MM.1S (cell line): ENCODE data around the gene RLBP1.

Source experiments
- DNase-seq: peaks from one replicate; pipeline ENCODE4 v3.0.0-alpha.2; 2015
- H2AFZ ChIP-seq: fragments of 300-600 bp; sonication (generic); 2 replicates; pipeline ENCODE4 v1.6.0; 2016; ENCODE audit warnings: antibody characterized with exemption, low read length
- H3F3A ChIP-seq: fragments of 300-600 bp; sonication (generic); 2 replicates; pipeline ENCODE4 v1.6.1; 2016; ENCODE audit warnings: mild to moderate bottlenecking, antibody characterized with exemption, low read length, moderate library complexity, mixed read lengths; ENCODE audit not compliant: insufficient read depth
- H3K27ac ChIP-seq: fragments of 300-600 bp; sonication (generic); 2 replicates; pipeline ENCODE4 v1.5.1; 2016; ENCODE audit warnings: mild to moderate bottlenecking, low read length
- H3K27me3 ChIP-seq: fragments of 300-600 bp; sonication (generic); replicated peaks from 2 replicates; pipeline ENCODE4 v1.6.0; 2016; ENCODE audit warnings: low read length; ENCODE audit not compliant: insufficient read depth
- H3K36me3 ChIP-seq: fragments of 300-600 bp; sonication (generic); replicated peaks from 2 replicates; pipeline ENCODE4 v1.6.1; 2016; ENCODE audit warnings: mild to moderate bottlenecking, low read length, mixed read lengths; ENCODE audit not compliant: insufficient read depth
- H3K4me1 ChIP-seq: fragments of 300-600 bp; sonication (generic); 2 replicates; pipeline ENCODE4 v1.6.1; 2016; ENCODE audit warnings: low read length, mixed read lengths
- H3K4me2 ChIP-seq: fragments of 300-600 bp; sonication (generic); 2 replicates; pipeline ENCODE4 v1.6.0; 2016; ENCODE audit warnings: low read depth, low read length
- H3K4me3 ChIP-seq: fragments of 300-600 bp; sonication (generic); 2 replicates; pipeline ENCODE4 v1.5.1; 2016; ENCODE audit warnings: low read length, mixed read lengths
- H3K79me2 ChIP-seq: fragments of 300-600 bp; sonication (generic); 2 replicates; pipeline ENCODE4 v1.6.1; 2016; ENCODE audit warnings: mixed run types, low read length, mixed read lengths
- H3K9ac ChIP-seq: fragments of 300-600 bp; sonication (generic); 2 replicates; pipeline ENCODE4 v1.6.1; 2016; ENCODE audit warnings: low read length, mixed read lengths
- H3K9me2 ChIP-seq: fragments of 300-600 bp; sonication (generic); replicated peaks from 2 replicates; pipeline ENCODE4 v1.6.1; 2016; ENCODE audit warnings: mild to moderate bottlenecking, low read length, mixed read lengths; ENCODE audit not compliant: insufficient read depth
- H3K9me3 ChIP-seq: fragments of 300-600 bp; sonication (generic); replicated peaks from 2 replicates; pipeline ENCODE4 v1.6.1; 2016; ENCODE audit warnings: mild to moderate bottlenecking, low read length, mixed read lengths; ENCODE audit not compliant: insufficient read depth
- H4K20me1 ChIP-seq: fragments of 300-600 bp; sonication (generic); 2 replicates; pipeline ENCODE4 v1.6.1; 2016; ENCODE audit warnings: mild to moderate bottlenecking, low read length, moderate library complexity, mixed read lengths; ENCODE audit not compliant: insufficient read depth
- EZH2 ChIP-seq: fragments of 300-600 bp; sonication (generic); optimal IDR thresholded peaks from 2 replicates; pipeline ENCODE3; 2017; ENCODE audit warnings: low read depth, mild to moderate bottlenecking, antibody characterized with exemption, low read length, mixed read lengths
- EZH2phosphoT487 ChIP-seq: fragments of 300-600 bp; sonication (generic); IDR thresholded peaks from 2 replicates; pipeline ENCODE4 v1.6.1; 2018; ENCODE audit warnings: antibody characterized with exemption, low read length
- TF ChIP-seq, protein P1 (sequence below): fragments of 300-600 bp; sonication (generic); IDR thresholded peaks from 2 replicates; pipeline ENCODE4 v1.5.1; 2016; ENCODE audit warnings: antibody characterized with exemption, low read length, mixed read lengths

The RLBP1 gene

DNA sequence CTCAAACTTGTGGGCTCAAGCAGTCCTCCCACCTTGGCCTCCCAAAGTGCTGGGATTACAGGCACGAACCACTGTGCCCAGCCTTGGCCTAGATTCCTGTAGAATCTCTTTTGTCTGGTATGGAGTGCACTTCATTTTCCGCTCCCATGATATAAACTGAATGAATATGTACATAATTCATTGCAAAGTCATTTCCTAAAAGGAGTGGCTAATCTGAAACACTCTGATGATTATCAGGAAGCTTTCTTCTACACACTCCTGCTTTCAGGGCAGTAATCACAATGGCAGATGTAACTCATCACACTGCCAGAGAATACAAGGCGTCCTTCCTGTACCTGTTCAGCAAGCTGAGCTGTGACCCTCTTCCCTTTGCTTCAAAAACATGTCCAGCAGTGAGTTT lies 28.6 kb downstream of the RLBP1 start:
- H3K9me3 ChIP-seq = no peaks in the 10 kb centered on the region
- H3K9me2 ChIP-seq = no peaks in the 10 kb centered on the region
- H3K27me3 ChIP-seq = no peaks in the 10 kb centered on the region
- H3K9ac ChIP-seq = no peak overlapping the region
- H2AFZ ChIP-seq = no peak overlapping the region
- H3K36me3 ChIP-seq = peaks cover 9% of the 10 kb centered on the region
- H3K4me1 ChIP-seq = no peaks in the 10 kb centered on the region
- H4K20me1 ChIP-seq = no peaks in the 10 kb centered on the region
- no peak overlapping the region for H3K4me3 ChIP-seq
- no peak overlapping the region for H3K4me2 ChIP-seq
- no peak overlapping the region for H3K27ac ChIP-seq
- TF ChIP-seq EZH2 (no peak), EZH2phosphoT487 (no peak)
- TF ChIP-seq, protein P1, sequence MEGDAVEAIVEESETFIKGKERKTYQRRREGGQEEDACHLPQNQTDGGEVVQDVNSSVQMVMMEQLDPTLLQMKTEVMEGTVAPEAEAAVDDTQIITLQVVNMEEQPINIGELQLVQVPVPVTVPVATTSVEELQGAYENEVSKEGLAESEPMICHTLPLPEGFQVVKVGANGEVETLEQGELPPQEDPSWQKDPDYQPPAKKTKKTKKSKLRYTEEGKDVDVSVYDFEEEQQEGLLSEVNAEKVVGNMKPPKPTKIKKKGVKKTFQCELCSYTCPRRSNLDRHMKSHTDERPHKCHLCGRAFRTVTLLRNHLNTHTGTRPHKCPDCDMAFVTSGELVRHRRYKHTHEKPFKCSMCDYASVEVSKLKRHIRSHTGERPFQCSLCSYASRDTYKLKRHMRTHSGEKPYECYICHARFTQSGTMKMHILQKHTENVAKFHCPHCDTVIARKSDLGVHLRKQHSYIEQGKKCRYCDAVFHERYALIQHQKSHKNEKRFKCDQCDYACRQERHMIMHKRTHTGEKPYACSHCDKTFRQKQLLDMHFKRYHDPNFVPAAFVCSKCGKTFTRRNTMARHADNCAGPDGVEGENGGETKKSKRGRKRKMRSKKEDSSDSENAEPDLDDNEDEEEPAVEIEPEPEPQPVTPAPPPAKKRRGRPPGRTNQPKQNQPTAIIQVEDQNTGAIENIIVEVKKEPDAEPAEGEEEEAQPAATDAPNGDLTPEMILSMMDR = no peak
- H3F3A ChIP-seq = no peaks in the 10 kb centered on the region
- DNase-seq = no peak
- no peaks in the 10 kb centered on the region for H3K79me2 ChIP-seq

DNA sequence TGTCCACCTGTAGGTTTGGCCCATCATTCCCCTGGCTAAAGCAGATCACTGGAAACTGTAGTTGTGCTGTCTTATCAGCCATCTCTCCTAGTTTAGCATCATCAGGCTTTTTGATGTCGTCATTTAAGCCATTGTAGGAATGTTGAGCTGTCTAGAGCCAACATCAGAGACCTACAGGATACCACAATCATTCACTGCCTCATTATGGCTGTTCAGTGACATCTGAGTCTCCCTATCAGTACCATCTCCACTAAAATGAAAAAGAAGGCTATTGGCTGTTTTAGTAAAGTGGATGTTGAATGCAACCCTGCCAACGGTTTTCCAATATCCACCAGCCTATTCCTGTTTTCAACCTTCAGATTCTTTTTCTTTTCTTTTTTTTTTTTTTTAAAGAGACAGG lies 29.2 kb downstream of the RLBP1 start:
- DNase-seq = no peak
- peaks cover 9% of the 10 kb centered on the region for H3K36me3 ChIP-seq
- no peaks in the 10 kb centered on the region for H3K9me2 ChIP-seq

DNA sequence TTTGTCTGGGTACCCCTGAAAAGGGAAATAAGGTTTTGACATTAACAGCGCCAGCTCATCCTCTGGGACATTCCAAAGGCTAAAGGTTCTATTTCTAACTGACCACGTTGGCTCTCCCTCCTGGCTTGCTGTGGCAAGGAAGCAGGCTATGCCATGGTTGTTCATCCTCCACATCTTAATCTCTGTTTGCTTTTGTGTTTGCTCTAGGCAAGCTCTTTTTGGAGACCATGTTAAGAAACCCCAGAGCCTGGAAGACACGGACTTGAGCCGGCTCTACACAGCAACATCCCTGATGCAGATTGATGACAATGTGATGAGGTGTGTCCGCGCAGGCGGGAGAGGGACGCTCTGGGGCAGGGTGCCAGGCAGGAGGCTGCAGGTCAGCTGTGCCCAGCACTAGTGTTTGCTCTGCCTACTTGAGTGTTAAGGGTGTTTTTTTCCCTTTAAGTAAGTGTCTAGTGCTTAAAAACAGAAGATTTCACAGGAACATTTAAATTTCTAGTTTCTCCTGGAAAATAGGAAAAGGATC lies 33.3 kb downstream of the RLBP1 start:
- DNase-seq = no peak
- Histone ChIP-seq H3K27ac (no peak overlapping the region), H3K9me2 (no peaks in the 10 kb centered on the region), H3K36me3 (0 out of 2 replicates have a peak, but pooled peaks cover 9% of the 10 kb centered on the region), H3K27me3 (no peaks in the 10 kb centered on the region), H3K79me2 (no peaks in the 10 kb centered on the region), H4K20me1 (no peaks in the 10 kb centered on the region), H3K4me2 (no peak overlapping the region), H3K9ac (no peak overlapping the region), H3F3A (no peaks in the 10 kb centered on the region), H3K4me1 (no peaks in the 10 kb centered on the region), H2AFZ (no peak overlapping the region), H3K4me3 (no peak overlapping the region), H3K9me3 (no peaks in the 10 kb centered on the region)
- no peak for TF ChIP-seq EZH2

More for the DNA sequence above, 29.2 kb downstream of the RLBP1 start:
- H4K20me1 ChIP-seq = no peaks in the 10 kb centered on the region
- no peak for TF ChIP-seq EZH2
- TF ChIP-seq, protein P1 = no peak
- TF ChIP-seq EZH2phosphoT487 = no peak
- no peak overlapping the region for H2AFZ ChIP-seq
- no peak overlapping the region for H3K27ac ChIP-seq
- H3K9ac ChIP-seq = no peak overlapping the region
- no peaks in the 10 kb centered on the region for H3K4me1 ChIP-seq
- no peak overlapping the region for H3K4me3 ChIP-seq
- no peaks in the 10 kb centered on the region for H3F3A ChIP-seq
- no peak overlapping the region for H3K4me2 ChIP-seq
- no peaks in the 10 kb centered on the region for H3K9me3 ChIP-seq
- H3K27me3 ChIP-seq = no peaks in the 10 kb centered on the region
- no peaks in the 10 kb centered on the region for H3K79me2 ChIP-seq

DNA sequence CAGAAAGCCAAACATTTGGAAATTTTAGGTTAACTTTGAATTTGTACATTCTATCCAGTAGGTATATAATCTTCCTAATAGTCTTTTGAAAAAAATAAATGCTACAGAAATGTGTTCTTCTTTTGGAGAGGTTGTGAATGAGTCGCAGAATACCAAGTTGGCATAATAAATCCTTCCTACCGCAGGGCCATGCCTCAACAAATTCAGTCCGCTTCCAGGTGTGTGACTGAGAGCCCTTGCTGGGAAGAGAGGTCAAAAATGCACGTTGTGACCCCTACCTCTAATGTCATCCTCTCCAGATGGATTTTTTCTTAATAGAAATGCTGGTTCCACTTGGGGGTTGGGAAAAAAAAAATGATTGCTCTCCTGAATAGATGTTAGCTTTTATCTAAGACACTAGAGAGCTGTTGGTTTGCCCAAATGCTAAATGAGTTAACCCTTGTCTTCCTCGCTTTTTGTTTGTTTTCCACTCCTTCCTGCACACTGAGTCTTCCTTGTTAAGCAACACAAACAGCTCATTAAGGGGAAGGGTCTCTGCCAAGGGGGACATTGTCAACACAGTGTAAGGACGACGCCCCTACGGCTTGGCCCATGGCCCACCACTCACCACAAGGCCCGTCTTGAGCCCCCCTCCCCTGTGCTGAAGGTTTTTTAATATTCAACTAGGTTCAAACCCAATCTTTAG lies 33.9 kb downstream of the RLBP1 start:
- H3K4me2 ChIP-seq = no peak overlapping the region
- no peaks in the 10 kb centered on the region for H3K27me3 ChIP-seq
- no peak for TF ChIP-seq EZH2
- TF ChIP-seq, protein P1 = no peak
- no peak for TF ChIP-seq EZH2phosphoT487
- no peaks in the 10 kb centered on the region for H3F3A ChIP-seq
- no peaks in the 10 kb centered on the region for H3K9me3 ChIP-seq
- no peaks in the 10 kb centered on the region for H4K20me1 ChIP-seq
- H3K4me3 ChIP-seq = no peak overlapping the region
- H3K79me2 ChIP-seq = no peaks in the 10 kb centered on the region
- H2AFZ ChIP-seq = no peak overlapping the region
- 0 out of 2 replicates have a peak, but pooled peaks cover 9% of the 10 kb centered on the region for H3K36me3 ChIP-seq
- no peak overlapping the region for H3K9ac ChIP-seq
- H3K4me1 ChIP-seq = no peaks in the 10 kb centered on the region
- DNase-seq = no peak
- no peak overlapping the region for H3K27ac ChIP-seq
- no peaks in the 10 kb centered on the region for H3K9me2 ChIP-seq
